IPS-NIHi7 (cell line): ENCODE data around the gene PIGH.

ENCODE experiments used
- DNase-seq: peaks from one replicate; pipeline ENCODE4 v3.0.0; 2012; ENCODE audit warnings: mixed read lengths; ENCODE audit errors: extremely low spot score

Gene PIGH

DNA sequence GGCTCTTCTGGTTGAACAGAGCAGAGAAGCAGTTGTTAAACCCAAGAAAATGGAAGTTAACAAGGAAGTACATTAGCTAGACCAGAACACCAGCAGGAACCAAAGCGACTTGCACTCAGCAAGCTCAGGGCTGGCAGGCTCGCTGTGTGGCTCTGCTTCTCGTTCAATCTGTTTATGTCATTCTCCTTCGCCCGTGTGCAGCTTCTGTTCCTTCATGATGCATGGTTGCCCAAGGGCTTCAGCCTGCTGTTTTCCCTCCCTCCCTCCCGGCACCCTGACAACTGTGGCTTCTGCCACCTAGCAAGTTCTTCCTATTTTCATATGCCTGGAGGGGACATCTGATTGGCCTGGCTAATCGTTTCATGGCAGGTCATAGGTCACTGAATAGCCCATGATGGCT, 25.3 kb downstream of the PIGH start:
- no peak for DNase-seq

DNA sequence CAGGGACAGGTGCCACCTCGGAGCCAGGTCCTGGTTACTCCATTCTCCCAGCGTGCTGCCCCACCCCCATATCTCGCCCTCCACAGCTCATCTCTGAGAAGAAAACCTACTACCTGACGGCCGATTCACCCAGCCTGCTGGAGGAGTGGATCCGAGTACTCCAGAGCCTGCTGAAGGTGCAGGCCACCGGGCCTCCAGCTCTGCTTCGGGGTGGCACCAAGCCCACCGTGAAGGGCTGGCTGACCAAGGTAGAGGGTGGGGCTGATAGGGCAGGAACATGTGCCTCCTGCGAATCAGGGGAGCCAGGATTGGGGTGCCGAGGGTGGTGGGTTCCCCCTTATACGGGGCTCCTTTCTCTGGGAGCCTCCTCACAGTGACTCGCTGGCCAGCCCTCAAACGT, 25.9 kb downstream of the PIGH start:
- DNase-seq, result no peak

DNA sequence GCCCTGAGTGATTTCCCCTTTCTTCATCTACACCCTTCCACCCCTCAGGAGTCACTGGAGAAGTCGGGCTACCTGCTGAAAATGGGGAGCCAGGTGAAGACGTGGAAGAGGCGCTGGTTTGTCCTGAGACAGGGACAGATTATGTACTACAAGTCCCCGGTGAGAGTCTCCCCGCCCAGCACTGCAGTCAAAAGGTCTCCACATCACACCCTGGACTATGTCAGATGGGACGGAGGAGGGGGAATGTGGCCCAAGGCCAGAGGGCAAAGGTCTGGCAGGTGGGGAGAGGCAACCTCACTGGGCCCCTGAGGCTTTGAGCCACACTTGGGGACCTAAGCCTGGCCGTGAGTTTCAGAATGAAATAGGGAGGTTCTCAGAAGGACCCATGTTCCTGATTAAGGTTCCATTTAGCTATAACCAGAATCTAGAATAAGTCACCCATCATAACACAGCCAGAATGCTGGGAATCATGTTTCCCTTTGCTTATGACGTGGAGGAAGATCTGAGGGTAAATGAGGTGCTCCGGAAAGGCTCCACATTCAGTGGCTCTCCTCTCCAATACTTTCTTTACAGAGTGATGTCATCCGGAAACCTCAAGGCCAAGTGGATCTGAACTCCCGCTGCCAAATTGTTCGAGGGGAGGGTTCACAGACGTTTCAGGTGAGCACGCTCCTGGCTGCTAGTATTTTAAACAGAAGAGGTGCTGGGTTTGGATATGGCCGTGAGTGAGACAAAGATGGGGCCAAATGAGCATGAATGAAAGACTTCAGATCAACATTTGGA, 26.6 kb downstream of the PIGH start:
- DNase-seq, result no peak

DNA sequence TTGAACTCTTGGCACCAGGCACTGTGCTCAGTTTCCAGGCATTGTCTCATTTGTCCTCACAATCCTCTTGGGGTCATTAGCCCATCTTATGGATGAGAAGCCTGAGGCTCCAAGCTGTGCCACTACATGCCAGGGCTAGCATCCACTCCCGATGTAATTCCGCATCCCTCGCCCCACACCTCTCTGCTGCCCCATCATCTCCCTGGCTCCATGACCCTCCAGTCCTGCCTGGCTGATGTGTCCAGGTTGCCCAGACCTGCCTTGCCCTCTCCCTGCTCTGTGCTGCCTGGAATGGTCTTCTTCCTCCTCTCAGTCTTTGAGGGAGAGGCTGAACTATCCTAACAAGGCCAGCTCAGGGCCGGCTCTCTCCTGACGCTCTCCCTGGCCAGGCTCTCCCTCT, 27.5 kb downstream of the PIGH start:
- no peak for DNase-seq

DNA sequence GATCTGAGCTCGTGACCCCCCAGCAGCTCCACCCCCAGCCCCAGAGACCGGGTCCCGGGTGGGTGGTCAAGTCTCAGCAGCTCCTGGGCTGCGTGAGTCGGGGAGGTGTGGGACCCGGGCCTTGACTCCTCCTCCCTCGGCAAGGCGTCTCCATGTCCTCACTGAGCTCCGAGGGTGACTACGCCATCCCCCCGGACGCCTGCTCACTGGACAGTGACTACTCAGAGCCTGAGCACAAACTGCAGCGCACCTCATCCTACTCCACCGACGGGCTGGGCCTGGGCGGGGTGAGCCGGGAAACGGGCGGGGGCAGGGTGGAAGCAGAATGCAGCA, 28.1 kb downstream of the PIGH start:
- no peak for DNase-seq

DNA sequence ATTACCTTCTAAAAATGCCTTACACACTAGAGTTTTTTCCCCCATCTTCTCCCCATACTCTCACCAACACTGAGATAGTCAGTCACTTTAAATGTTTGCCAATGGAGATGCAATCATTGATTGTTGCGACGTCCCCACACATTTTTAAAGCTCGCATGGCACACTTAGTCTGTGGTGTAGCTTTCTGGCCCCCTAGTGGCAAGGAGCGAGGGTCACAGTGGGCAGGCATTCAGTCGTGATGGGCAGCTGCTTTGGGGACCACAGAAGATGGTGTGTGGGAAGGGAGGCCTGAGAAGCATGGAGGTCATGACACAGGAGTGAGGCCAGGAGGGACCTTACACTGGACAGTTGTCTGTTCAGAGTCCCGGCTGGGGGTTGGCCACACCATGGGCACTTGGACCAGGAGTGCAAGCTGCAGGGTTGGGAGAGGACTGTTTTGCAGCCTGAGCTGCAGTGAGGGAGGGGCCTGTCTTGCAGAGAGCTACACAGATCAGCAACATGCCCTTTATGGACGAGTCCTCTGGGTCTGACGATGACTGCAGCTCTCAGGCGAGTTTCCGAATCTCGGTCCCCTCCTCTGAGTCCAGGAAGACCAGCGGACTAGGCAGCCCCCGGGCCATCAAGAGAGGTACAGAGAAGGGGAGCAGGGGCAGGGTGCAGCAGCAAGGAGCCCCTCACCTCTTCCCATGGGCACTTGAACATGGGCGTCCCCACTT, 28.6 kb downstream of the PIGH start:
- DNase-seq, result peak; percentile 81

DNA sequence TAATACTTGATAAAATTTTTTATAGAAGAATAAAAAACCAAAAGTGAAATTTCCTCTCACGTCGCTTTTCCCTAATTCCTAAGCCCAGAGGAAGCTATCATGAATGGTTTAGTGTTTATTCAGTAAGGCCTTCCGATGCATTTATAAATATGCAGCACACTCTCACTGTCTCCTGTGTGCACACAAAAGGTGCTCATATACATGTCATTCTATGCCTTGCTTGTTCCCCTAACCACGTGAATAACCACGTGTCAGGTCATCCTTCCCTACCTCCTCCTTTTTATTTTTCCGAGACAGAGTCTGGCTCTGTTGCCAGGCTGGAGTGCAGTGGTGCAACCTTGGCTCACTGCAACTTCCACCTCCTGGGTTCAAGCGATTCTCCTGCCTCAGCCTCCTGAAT, 29.6 kb downstream of the PIGH start:
- DNase-seq, result no peak

DNA sequence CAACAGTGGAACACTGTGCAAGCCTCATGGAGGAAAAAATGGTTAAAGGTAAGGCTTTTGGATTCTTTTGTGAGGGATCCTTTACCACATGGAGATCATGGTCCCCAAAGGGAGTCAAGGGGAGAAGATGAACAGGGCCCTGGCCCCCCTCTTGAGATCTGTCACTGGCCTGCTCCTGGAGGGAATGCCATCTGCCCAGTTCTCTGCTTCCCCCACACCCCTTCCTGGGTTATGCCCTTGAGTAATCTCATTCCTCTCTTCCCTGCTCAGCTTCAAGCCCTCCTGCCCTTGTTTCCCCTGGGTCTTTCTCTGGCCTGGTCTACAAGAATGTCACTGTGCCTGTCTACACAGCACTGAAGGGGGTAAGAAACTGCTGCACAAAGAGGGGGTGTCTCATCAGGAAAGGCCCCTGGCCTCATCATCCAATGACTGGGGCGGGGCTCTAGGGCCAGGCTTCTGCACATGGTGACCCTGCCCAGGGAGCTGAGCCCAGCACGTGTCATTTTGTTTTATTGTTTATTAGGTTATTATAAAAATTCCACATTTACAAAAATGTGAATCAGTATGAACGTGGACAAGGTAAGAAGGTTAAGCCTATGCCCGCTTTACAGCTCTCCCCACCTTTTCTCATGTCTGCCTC, 30.3 kb downstream of the PIGH start:
- no peak for DNase-seq

DNA sequence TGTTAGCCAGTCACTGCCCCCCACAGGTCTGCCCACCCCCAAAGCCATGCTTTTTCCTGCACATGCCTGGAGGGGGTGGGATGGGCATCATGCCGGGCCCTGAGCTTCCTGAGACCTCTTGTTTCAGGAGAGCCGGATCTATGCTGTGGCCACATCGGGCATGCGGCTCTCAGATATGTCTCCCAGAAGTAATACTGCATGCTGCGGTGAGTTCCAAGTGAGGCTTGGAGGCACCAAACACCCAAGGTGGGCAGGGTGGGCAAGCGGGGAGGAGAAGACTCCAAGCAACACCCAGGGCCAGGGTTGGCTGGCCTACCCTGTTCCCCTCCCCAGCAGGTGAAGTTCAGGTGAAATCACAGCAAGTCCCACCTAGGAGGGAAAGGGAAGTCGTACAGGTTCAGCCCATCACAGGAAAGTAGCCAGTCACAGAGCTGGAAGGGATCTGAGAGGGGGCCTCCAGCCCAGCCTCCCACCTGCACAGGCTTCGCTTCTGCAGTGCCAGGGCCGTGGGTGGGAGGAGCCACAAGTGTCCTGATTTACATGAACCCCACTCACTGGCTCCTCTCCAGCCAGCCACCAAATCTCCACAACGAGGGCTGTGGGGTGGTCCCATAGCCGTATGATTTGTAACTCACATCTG, 30.9 kb downstream of the PIGH start:
- peak; percentile 25 for DNase-seq

DNA sequence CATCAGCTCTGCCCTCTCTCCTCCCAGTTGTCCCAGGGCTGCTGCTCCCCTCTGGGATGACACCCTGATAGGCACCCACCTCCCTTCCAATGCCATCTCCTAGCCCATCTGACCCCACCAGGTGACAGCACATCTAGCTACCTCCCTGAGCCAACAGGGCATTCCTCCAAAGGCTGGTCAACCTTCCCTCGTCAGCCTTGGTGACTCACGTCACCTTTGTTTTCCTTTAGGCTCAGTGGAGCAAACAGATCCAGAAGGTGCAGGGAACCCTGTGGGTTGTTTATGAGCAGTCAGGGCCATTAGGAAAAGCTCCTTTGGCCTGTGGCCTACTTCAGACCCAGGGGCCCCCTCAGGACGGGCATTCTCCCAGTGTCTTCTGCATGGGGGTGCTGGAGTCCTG, 32.4 kb downstream of the PIGH start:
- DNase-seq, result no peak

DNA sequence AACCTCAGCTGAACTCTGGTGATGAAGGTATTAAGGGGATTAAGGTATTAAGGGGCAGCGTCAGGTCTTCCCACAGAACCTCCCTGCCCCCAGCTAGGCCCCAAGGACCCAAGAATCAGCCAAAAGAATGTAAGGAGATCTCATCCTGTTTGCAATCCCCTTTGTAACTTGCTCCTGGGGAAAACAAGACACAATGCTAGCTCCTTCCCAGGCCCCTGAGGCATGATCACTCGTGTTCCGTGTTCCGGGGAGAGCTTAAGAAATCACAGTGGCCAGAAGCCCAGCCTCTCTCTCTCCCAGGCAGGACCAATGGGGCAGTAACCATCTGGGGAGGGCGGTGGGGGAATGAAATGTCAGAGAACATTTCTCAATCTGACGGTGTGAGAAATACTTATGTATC, 33.2 kb downstream of the PIGH start:
- DNase-seq, result no peak

DNA sequence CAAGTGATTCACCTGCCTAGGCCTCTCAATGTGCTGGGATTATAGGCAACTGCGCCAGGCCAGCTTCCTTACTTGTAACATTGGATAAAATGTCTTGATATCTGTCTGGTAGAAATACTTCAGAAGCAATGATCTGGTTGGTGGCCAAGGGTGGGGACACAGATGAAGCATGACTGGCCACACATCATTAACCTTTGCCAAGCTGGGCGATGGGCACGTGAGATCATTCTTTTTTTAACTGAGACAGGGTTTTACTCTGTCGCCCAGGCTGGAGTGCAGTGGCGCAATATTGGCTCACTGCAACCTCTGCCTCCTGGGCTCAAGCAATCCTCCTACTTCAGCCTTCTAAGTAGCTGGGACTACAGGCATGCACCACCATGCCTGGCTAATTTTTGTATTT, 35.8 kb downstream of the PIGH start:
- DNase-seq, result no peak

DNA sequence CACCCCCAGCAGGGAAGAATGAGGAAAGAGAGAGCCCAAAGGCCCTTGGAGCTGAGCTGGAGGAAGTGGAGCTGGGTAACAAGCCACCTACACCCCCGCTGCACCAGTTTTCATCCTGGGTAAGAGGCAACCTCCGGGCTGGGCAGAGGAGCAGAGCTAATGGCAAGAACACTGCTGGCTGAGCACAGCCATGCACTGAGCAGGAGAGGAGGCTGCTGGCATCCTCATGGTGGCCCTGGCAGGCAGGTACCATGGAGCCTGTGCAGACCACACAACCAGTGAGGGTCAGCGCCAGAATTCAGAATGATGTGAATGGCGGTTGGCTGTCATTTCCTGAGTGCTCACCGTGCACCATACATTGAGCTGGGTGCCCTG, 37.3 kb downstream of the PIGH start:
- no peak for DNase-seq

DNA sequence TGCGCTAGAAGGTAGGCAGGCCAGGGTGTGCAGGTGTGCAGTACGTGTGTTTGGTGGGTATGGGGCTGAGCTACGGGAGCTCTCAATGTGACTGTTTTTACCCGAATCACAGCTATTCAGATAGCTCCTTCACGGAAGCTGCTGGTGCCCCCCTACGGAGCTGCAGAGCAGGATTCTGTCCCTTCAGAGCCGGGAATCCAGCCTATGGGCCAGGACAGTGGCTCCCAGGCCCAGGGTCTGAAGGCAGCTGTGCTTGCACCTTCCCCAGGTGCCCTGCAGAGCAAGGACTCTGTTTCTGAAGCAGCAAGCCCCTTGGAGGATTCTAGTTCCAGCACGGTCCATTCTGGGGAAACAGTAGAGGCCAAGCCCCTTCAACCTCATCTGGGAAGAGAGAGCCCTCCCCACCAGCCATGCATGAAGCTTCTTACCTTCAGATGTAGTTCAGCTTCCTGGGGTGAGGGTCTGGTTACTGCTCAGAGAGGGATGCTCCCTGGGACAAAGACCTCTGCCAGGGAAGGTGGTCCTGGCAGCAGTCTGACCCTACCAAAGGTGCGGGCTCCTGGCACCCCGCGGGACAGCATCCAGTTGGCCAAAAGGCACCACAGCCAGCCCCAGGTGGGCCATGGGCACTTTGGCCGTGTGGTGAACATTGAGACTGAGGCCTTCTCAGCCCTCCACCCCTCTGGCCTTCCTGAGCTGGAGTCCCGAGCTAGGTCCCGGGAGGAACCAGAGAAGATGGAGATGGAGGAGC, 37.9 kb downstream of the PIGH start:
- DNase-seq, result no peak

DNA sequence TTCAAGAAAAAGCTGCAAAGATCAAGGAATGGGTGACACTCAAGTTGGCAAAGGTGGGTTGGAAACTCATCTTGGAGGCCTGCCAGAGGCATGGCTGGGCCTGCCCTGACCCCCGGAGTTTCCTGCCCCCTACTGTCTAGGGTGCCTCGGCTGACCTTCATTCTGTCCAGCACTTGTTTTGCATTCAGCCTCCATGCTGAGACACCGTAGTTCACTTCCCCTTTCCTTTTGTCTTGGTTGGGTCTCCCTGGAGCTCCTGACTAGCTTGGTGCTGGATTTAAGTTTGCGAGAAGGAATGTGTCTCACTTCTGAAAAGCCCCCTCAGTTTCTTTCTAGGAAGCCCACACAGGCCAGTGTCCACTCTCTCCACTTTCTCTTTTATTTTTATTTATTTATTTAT, 40.4 kb downstream of the PIGH start:
- no peak for DNase-seq

DNA sequence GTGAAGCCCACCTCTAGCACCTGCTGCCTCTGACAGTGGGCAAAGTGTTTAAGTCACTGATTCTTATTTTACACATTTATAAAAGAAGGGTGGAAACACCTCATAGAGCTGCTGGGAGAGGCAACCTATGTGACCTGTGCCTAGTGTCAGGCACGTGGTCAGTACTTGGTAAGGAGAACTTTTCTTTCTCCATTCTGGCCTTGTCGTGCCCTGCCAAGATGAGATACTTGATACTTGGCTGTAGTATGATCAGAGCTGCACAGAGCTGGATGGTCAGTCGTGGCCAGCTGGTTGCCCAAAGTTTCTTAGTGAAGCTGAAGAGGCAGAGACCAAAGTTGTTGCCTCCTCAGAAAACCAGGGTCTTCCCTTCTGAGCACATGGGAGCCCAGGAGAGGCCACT, 42.4 kb downstream of the PIGH start:
- no peak for DNase-seq

DNA sequence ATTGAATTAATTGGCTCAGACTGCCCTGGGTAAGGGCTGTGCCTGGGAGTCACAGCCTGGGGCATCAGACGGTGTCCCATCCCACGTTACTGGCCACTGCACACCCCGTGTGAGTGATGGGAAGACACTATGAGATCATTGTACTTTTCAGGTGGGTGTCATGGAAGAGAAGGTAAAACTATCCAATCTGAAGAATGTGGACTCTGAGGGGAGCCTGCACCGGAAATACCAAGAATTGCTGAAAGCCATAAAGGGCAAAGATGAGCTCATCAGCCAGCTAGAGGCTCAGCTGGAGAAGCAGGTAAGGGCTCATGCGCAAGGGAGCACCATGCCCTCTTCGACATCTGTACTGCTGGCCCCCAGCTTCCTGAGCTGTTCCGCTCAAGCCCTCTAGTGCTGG, 43.0 kb downstream of the PIGH start:
- DNase-seq, result no peak

DNA sequence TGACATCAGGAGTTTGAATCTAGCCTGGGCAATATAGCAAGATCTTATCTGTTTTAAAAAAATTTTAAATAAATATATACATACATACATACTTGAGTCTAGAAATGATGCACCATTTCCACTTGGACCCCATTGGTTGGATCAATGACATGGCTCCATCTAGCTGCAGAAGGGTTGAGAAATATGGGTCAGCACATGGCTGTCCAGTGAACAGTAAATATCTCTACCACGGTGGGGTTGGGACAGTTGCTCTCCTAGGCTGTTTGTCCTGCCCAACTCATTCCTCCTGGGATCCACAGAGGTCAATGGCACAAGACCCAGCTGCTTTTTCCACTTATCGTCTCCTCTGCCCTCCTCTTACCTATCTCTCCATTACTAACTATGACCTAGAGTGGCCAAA, 43.4 kb downstream of the PIGH start:
- DNase-seq, result no peak

DNA sequence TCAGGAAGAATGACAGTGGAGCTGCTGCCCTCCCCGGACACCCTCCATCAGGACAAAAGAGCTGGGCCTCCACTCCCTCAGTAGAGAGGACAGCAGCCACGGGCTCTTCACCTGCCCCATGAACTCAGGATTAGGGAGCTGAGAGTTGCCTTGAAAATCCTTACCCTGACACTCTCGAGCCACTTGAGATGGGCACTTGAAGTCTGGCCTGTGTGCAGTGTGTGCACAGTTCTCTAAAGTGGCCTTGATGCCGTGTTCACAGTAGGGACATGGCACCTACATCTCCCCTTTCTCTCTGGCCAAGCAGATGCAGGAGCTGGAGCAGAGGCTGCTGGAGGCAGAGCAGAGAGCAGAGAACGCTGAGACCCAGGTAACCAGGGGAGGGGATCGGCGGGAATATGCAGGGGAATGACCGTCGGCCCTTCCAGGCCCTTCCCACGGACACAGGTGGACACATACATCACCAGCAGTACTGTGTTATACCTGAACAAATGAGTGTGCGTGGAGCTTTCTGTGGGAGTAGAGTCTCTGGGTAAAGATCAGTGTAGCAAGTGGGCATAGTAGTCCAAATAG, 44.5 kb downstream of the PIGH start:
- no peak for DNase-seq

DNA sequence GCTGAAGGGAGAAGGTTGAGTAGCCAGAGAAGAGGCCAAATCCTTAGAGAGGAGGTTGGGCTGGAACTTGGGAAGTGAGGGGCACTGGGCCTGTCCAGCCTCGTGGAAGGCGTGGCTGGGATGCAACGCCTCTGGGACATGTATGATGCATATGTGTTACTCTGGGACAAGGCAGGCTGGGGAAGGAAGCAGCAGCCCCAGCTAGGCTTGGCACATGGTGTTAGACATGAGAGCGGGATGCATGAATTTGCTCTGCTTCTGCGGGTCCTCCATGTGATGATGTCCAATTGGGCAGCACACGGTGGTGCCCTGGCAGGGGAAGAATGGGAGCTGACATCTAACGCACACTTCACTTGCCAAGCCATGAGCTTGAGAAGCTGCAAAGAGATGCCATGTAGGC, 45.7 kb downstream of the PIGH start:
- no peak for DNase-seq

DNA sequence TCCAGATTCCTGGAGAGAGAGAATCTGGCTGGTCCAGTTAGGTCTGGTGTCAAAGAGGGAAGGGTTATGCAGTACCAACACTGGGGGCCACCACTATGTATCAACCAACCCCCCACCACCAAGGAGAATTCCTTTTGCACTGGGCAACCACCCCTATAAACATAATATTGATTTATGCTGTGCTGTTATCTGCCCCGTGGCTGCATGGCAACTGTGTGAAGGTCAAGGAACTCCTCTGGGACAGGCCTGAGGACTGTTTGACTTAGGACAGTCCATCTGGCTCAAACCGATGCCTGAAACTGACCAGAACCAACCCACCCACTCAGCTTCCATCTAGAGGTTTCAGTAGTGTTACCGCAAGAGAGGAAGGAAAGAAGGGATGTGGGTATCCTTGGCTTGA, 46.5 kb downstream of the PIGH start:
- no peak for DNase-seq

DNA sequence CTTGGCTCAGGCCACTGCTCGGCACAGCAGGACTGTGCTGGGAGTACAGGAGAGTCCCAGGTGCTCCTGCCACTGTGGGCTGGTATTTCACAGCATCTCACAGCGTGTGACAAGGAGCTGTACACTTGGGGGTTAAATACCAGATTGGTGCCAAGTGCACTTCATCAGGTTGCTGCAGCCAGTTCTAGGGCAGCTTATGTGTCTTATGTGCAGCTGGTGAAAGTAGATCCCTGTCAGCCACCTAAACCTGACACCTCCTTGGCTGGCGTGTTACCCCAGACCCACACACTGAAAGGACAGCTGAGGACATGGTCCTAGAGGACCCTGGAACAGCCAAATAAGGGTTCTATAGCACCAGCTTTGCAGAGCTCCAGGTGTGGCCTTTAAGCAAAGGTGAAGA, 48.1 kb downstream of the PIGH start:
- DNase-seq, result no peak
